GM23338 (cell line): ENCODE measurements around the gene THOC2. TPM values are rescaled to one million over a fixed set of nuclear protein-coding genes. Genes with fewer than 3 reads are reported as not detected.

Experiments
- ATAC-seq: fragments of 200-7000 bp; cut with Tn5 transposase; 3 replicates; pipeline ENCODE4 v1.9.1; 2020
- DNase-seq: peaks from one replicate; pipeline ENCODE4 v3.0.0-alpha.2; 2015; ENCODE audit warnings: low spot score
- H2AFZ ChIP-seq: fragments of 200-600 bp; sonication (generic); 2 replicates; pipeline ENCODE4 v1.8.0; 2016; ENCODE audit warnings: antibody characterized with exemption, mild to moderate bottlenecking, moderate library complexity
- H3F3A ChIP-seq: fragments of 200-600 bp; sonication (generic); replicated peaks from 2 replicates; pipeline ENCODE4 v1.8.0; 2017; ENCODE audit warnings: antibody characterized with exemption, mixed run types, low read depth
- H3K27ac ChIP-seq: fragments of 200-600 bp; sonication (generic); 2 replicates; pipeline ENCODE4 v1.6.1; 2016; ENCODE audit warnings: low read depth
- H3K27me3 ChIP-seq: fragments of 200-600 bp; sonication (generic); 2 replicates; pipeline ENCODE4 v1.8.0; 2016; ENCODE audit warnings: mild to moderate bottlenecking, mixed run types, moderate library complexity; ENCODE audit not compliant: insufficient read depth
- H3K36me3 ChIP-seq: fragments of 200-600 bp; sonication (generic); 2 replicates; pipeline ENCODE4 v1.8.0; 2016; ENCODE audit warnings: mild to moderate bottlenecking; ENCODE audit not compliant: insufficient read depth
- H3K4me1 ChIP-seq: fragments of 200-600 bp; sonication (generic); 2 replicates; pipeline ENCODE4 v1.8.0; 2016; ENCODE audit warnings: mild to moderate bottlenecking, moderate library complexity; ENCODE audit not compliant: insufficient read depth
- H3K4me2 ChIP-seq: fragments of 200-600 bp; sonication (generic); 2 replicates; pipeline ENCODE4 v1.7.1; 2017; ENCODE audit warnings: mixed run types
- H3K4me3 ChIP-seq: fragments of 200-600 bp; sonication (generic); 2 replicates; pipeline ENCODE4 v1.6.1; 2016; ENCODE audit warnings: mixed run types
- H3K79me2 ChIP-seq: fragments of 200-600 bp; sonication (generic); replicated peaks from 2 replicates; pipeline ENCODE4 v1.8.0; 2017; ENCODE audit warnings: mild to moderate bottlenecking; ENCODE audit not compliant: insufficient read depth
- H3K9me2 ChIP-seq: fragments of 200-600 bp; sonication (generic); 2 replicates; pipeline ENCODE4 v1.8.0; 2017; ENCODE audit not compliant: insufficient read depth
- H4K20me1 ChIP-seq: fragments of 200-600 bp; sonication (generic); replicated peaks from 2 replicates; pipeline ENCODE4 v1.8.0; 2017; ENCODE audit warnings: mild to moderate bottlenecking; ENCODE audit not compliant: insufficient read depth
- H3K27ac Mint-ChIP-seq: 2 replicates; pipeline ENCODE4 v1.8.0; 2020; ENCODE audit warnings: inconsistent platforms, mild to moderate bottlenecking, moderate library complexity, mixed read lengths
- H3K27me3 Mint-ChIP-seq: 3 replicates; pipeline ENCODE4 v1.8.0; 2022; ENCODE audit warnings: low read depth, mild to moderate bottlenecking, moderate library complexity, mixed read lengths, inconsistent platforms; ENCODE audit not compliant: insufficient read depth, poor library complexity
- H3K36me3 Mint-ChIP-seq: 3 replicates; pipeline ENCODE4 v1.8.0; 2021; ENCODE audit warnings: low read depth, mild to moderate bottlenecking, inconsistent platforms, moderate library complexity, mixed read lengths
- H3K4me1 Mint-ChIP-seq: 3 replicates; pipeline ENCODE4 v1.8.0; 2020; ENCODE audit warnings: mild to moderate bottlenecking, inconsistent platforms, mixed read lengths
- H3K4me3 Mint-ChIP-seq: 3 replicates; pipeline ENCODE4 v1.8.0; 2021; ENCODE audit warnings: moderate library complexity, mild to moderate bottlenecking, inconsistent platforms, mixed read lengths
- H3K9me3 Mint-ChIP-seq: 3 replicates; pipeline ENCODE4 v1.8.0; 2020; ENCODE audit warnings: moderate library complexity, mild to moderate bottlenecking, inconsistent platforms, mixed read lengths
- CREB1 ChIP-seq: fragments of 250-450 bp; sonication (Bioruptor Pico); IDR thresholded peaks from 2 replicates; pipeline ENCODE4 v1.5.0; 2020; ENCODE audit warnings: low read depth, mild to moderate bottlenecking, moderate library complexity
- CTCF ChIP-seq, 2 experiments: fragments of 200-600 bp in 1 of 2; sonication (generic) in 1 of 2; conservative IDR thresholded peaks; 2 replicates each; pipeline versions ENCODE4 v1.5.1 to v1.6.1; 2016 to 2017; ENCODE audit warnings: antibody characterized with exemption in 2 of 2, low read depth in 2 of 2, mild to moderate bottlenecking in 2 of 2, moderate library complexity in 1 of 2
- ETS1 ChIP-seq: IDR thresholded peaks from 2 replicates; pipeline ENCODE4 v1.6.1; 2016; ENCODE audit warnings: antibody characterized with exemption
- EZH2 ChIP-seq: fragments of 200-600 bp; sonication (generic); IDR thresholded peaks from one replicate; pipeline ENCODE4 v1.8.0; 2017; ENCODE audit warnings: antibody characterized with exemption, mild to moderate bottlenecking, low read depth; ENCODE audit not compliant: unreplicated experiment
- EZH2phosphoT487 ChIP-seq: fragments of 200-600 bp; sonication (generic); IDR thresholded peaks from one replicate; pipeline ENCODE4 v1.8.1; 2018; ENCODE audit warnings: antibody characterized with exemption; ENCODE audit not compliant: unreplicated experiment
- JUNB ChIP-seq: IDR thresholded peaks from one replicate; pipeline ENCODE4 v1.6.1; 2016; ENCODE audit warnings: antibody characterized with exemption; ENCODE audit not compliant: unreplicated experiment
- NANOG ChIP-seq: IDR thresholded peaks from 2 replicates; pipeline ENCODE4 v1.6.1; 2016; ENCODE audit warnings: antibody characterized with exemption, borderline replicate concordance
- POLR2AphosphoS5 ChIP-seq: IDR thresholded peaks from 2 replicates; pipeline ENCODE4 v1.6.1; 2016; ENCODE audit warnings: antibody characterized with exemption, low read depth
- REST ChIP-seq: IDR thresholded peaks from one replicate; pipeline ENCODE4 v1.6.1; 2018; ENCODE audit warnings: antibody characterized with exemption; ENCODE audit not compliant: unreplicated experiment
- STAT1 ChIP-seq: IDR thresholded peaks from one replicate; pipeline ENCODE4 v1.6.1; 2016; ENCODE audit warnings: antibody characterized with exemption; ENCODE audit not compliant: unreplicated experiment
- ZNF114 ChIP-seq: fragments of 250-450 bp; sonication (Bioruptor Pico); IDR thresholded peaks from 2 replicates; pipeline ENCODE4 v1.5.0; 2020; ENCODE audit warnings: mild to moderate bottlenecking, moderate library complexity
- ZNF331 ChIP-seq: fragments of 250-450 bp; sonication (Bioruptor Pico); IDR thresholded peaks from 2 replicates; pipeline ENCODE4 v1.5.0; 2020; ENCODE audit warnings: low read depth, mild to moderate bottlenecking, moderate library complexity
- ZNF462 ChIP-seq: fragments of 250-450 bp; sonication (Bioruptor Pico); IDR thresholded peaks from 2 replicates; pipeline ENCODE4 v1.5.0; 2020; ENCODE audit warnings: mild to moderate bottlenecking, moderate library complexity
- polyA plus RNA-seq: library from polyadenylated mRNA; unstranded; fragments of >200 nt; fragmentation: Nextera tagmentation; extraction: Ambion mirVana; gene quantifications from 2 replicates; pipeline ENCODE4 v1.2.1, GENCODE V29; 2016
- total RNA-seq: library from RNA; depleted of rRNA; stranded (reverse); fragments of >200 nt; shearing (Covaris generic); gene quantifications from 2 replicates; pipeline ENCODE4 v1.2.3, GENCODE V29; 2014

Gene THOC2
- total and polyA plus RNA-seq, 2 experiments from 2014 or later = 86.6 to 138 TPM

- H3K4me2 ChIP-seq = no peak overlapping the region
- ATAC-seq = no peak
- no peaks in the 10 kb centered on the region for H3K4me1 ChIP-seq
Observed at GRCh38 chrX:123626962-123627361, 105.9 kb downstream of the THOC2 start.

More at GRCh38 chrX:123626962-123627361, 105.9 kb downstream of the THOC2 start:
- Histone ChIP-seq H3K4me3 (no peak overlapping the region), H3K9me2 (no peaks in the 10 kb centered on the region), H4K20me1 (no peaks in the 10 kb centered on the region), H2AFZ (no peak overlapping the region), H3K27ac (no peak overlapping the region), H3K79me2 (no peaks in the 10 kb centered on the region), H3K36me3 (no peaks in the 10 kb centered on the region; the same call in 1 of the 2 replicates), H3F3A (no peaks in the 10 kb centered on the region), H3K27me3 (no peaks in the 10 kb centered on the region)
- no peak overlapping the region for H3K4me3 Mint-ChIP-seq
- no peak overlapping the region for H3K27ac Mint-ChIP-seq
- TF ChIP-seq EZH2phosphoT487 (no peak), STAT1 (no peak), POLR2AphosphoS5 (no peak), ZNF114 (CRISPR knock-in tag) (no peak), REST (no peak), JUNB (no peak), ZNF462 (CRISPR knock-in tag) (no peak), CREB1 (no peak), ZNF331 (CRISPR knock-in tag) (no peak), NANOG (no peak), EZH2 (no peak), ETS1 (no peak), CTCF (conservative IDR thresholded peaks at IDR 0.05; ENCODE audit: low read depth in 2 of 2) (no peak)
- H3K4me1 Mint-ChIP-seq = no peaks in the 10 kb centered on the region
- H3K36me3 Mint-ChIP-seq = peaks cover 33% of the 10 kb centered on the region
- no peaks in the 10 kb centered on the region for H3K9me3 Mint-ChIP-seq
- no peak for DNase-seq
- no peaks in the 10 kb centered on the region for H3K27me3 Mint-ChIP-seq
